ENCODE measurements around the gene CACNA1I.

The CACNA1I gene

DNA sequence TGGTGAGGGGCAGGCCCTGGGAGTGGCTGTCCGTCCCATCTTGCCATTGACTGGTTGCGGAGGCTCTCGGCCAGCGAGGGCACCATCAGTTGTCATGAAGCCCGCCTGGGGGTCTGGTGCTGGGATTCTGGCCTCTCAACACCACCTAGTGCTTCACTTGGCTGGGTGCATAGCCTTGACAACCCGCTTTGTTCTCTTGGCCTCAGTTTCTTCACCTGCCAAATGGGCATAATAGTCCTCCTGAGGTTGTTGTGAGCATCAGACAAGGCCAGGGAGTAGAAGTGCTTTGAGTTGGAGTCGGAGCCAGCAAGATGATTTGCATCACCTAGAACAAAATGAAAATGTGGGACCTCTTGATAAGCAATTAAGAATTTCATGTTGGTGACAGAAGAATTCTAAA lies 1.5 kb upstream of the CACNA1I start:
- H3K27ac ChIP-seq (ENCODE audit: low read length) = no peak overlapping the region
- peaks cover 0 to 19% of the 10 kb centered on the region in 2 donors for H3K27me3 ChIP-seq (ENCODE audit: control insufficient read depth in 1 of 2, insufficient read depth in 2 of 2, low read length in 2 of 2)
- H3K4me3 ChIP-seq (ENCODE audit: low read length in 2 of 2) = no peak overlapping the region
- no peaks in the 10 kb centered on the region for H3K9me3 ChIP-seq (ENCODE audit: control insufficient read depth in 2 of 2, low read length in 2 of 2)
- H3K36me3 ChIP-seq (ENCODE audit: control insufficient read depth in 2 of 2, insufficient read depth in 2 of 2, low read length in 2 of 2) = no peaks in the 10 kb centered on the region
- H3K9ac ChIP-seq (ENCODE audit: low read length in 2 of 2) = no peak overlapping the region
- no peaks in the 10 kb centered on the region for H3K4me1 ChIP-seq (ENCODE audit: control insufficient read depth, insufficient read depth, low read length)

DNA sequence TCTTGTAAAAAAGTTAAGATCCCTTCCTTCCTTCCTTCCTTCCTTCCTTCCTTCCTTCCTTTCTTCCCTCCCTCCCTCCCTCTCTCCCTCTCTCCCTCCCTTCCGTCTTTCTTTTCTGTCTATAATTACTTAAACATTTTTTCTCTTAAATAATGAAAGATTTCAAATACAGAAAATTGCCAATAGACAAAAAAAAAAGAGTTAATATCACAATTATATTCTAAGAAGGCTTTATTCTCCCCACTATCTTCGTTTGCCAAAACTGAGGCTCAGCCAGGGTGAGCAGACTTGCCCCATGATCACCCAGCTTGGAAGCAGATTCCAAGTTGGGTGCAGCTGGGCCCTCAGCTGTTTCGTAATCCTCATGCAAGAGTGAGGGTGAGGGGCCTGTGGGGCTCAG lies 327 bp upstream of the CACNA1I start:
- Histone ChIP-seq H3K9me3 (ENCODE audit: control insufficient read depth in 2 of 2, low read length in 2 of 2) (no peaks in the 10 kb centered on the region), H3K27me3 (ENCODE audit: control insufficient read depth in 1 of 2, insufficient read depth in 2 of 2, low read length in 2 of 2) (peaks cover 0 to 15% of the 10 kb centered on the region in 2 donors), H3K9ac (ENCODE audit: low read length in 2 of 2) (no peak overlapping the region), H3K4me1 (ENCODE audit: control insufficient read depth, insufficient read depth, low read length) (no peaks in the 10 kb centered on the region), H3K27ac (ENCODE audit: low read length) (no peak overlapping the region), H3K4me3 (ENCODE audit: low read length in 2 of 2) (no peak overlapping the region), H3K36me3 (ENCODE audit: control insufficient read depth in 2 of 2, insufficient read depth in 2 of 2, low read length in 2 of 2) (no peaks in the 10 kb centered on the region)

DNA sequence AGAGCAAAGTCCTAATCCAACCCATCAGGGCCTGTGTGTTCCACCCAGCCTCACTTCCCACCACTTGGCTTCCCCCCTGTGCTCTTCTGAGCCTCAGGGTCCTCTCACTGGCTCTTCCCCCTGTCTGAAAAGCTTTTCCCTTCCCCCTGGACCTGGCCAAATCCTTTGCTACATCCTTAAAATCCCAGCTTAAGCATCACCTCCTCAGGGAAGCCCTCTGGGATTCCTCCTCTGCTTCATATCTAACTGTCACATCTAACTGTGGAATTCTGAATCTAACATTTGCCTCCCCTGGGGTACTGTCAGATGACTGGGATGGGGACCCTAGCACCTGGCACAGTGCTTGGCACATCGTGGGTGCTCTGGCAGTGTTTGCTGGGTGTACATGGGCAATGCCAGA lies 985 bp downstream of the CACNA1I start:
- H3K9ac ChIP-seq (ENCODE audit: low read length in 2 of 2) = no peak overlapping the region
- no peak overlapping the region for H3K4me3 ChIP-seq (ENCODE audit: low read length in 2 of 2)
- no peaks in the 10 kb centered on the region for H3K36me3 ChIP-seq (ENCODE audit: control insufficient read depth in 2 of 2, insufficient read depth in 2 of 2, low read length in 2 of 2)
- no peaks in the 10 kb centered on the region for H3K9me3 ChIP-seq (ENCODE audit: control insufficient read depth in 2 of 2, low read length in 2 of 2)
- H3K27ac ChIP-seq (ENCODE audit: low read length) = no peak overlapping the region
- H3K27me3 ChIP-seq (ENCODE audit: control insufficient read depth in 1 of 2, insufficient read depth in 2 of 2, low read length in 2 of 2) = peaks cover 0 to 9% of the 10 kb centered on the region in 2 donors
- no peaks in the 10 kb centered on the region for H3K4me1 ChIP-seq (ENCODE audit: control insufficient read depth, insufficient read depth, low read length)

DNA sequence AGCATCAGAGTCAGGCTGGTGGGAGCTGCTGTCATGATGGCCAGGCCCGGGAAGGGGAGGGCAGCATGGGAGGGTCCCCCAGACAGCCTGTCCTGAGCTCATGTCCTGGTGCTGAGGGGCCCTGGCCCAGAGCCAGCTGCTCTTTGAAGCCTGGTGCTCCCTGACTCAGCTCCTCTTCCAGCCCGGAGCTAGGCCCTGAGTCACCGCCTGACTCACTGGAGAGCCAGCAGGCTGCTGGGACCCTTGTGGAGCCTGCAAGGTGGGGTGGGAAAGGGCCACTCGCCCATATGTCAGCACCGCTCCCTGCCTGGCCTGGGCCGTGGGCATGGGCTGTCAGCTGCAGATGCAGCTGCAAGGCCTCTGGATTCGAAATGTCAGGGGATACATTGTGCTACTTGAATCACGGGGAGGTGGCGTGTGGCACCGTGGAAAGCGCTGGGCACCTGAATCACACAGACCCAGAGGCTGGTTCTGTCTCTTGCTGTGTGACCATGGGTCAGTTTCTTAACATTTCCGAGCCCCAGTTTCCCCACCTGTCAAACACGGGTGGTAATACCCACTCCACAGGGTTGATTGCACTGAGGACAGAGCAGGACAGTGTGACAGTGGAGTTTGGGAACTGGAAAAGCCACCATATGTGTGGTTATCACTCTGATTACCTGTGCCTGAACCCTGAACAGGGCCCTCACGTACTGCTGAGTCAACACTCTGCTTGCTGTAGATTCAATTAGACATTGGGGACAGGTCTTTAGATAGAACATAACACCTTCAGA lies 4.4 kb downstream of the CACNA1I start:
- Histone ChIP-seq H3K9me3 (ENCODE audit: control insufficient read depth in 2 of 2, low read length in 2 of 2) (no peaks in the 10 kb centered on the region), H3K36me3 (ENCODE audit: control insufficient read depth in 2 of 2, insufficient read depth in 2 of 2, low read length in 2 of 2) (no peaks in the 10 kb centered on the region), H3K27me3 (ENCODE audit: control insufficient read depth in 1 of 2, insufficient read depth in 2 of 2, low read length in 2 of 2) (peaks cover 3 to 4% of the 10 kb centered on the region in 2 donors), H3K27ac (ENCODE audit: low read length) (no peak overlapping the region), H3K9ac (ENCODE audit: low read length in 2 of 2) (no peak overlapping the region), H3K4me3 (ENCODE audit: low read length in 2 of 2) (no peak overlapping the region), H3K4me1 (ENCODE audit: control insufficient read depth, insufficient read depth, low read length) (no peaks in the 10 kb centered on the region)

DNA sequence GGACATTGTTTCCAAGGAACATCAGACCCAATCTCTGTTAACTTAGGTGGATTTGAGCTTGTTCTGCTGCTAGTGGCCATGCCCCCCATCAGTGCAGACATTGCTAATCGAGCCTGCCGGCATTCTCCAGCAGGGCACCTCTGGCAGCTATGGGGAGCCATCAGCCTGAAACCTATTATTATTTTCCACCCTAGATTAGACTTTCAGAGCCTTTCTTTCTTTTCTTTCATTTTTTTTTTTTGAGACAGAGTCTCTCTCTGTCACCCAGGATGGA lies 4.9 kb downstream of the CACNA1I start:
- Histone ChIP-seq H3K9ac (ENCODE audit: low read length in 2 of 2) (no peak overlapping the region), H3K4me3 (ENCODE audit: low read length in 2 of 2) (no peak overlapping the region), H3K27ac (ENCODE audit: low read length) (no peak overlapping the region), H3K4me1 (ENCODE audit: control insufficient read depth, insufficient read depth, low read length) (no peaks in the 10 kb centered on the region), H3K9me3 (ENCODE audit: control insufficient read depth in 2 of 2, low read length in 2 of 2) (no peaks in the 10 kb centered on the region), H3K36me3 (ENCODE audit: control insufficient read depth in 2 of 2, insufficient read depth in 2 of 2, low read length in 2 of 2) (no peaks in the 10 kb centered on the region), H3K27me3 (ENCODE audit: control insufficient read depth in 1 of 2, insufficient read depth in 2 of 2, low read length in 2 of 2) (peaks cover 4 to 6% of the 10 kb centered on the region in 2 donors)

DNA sequence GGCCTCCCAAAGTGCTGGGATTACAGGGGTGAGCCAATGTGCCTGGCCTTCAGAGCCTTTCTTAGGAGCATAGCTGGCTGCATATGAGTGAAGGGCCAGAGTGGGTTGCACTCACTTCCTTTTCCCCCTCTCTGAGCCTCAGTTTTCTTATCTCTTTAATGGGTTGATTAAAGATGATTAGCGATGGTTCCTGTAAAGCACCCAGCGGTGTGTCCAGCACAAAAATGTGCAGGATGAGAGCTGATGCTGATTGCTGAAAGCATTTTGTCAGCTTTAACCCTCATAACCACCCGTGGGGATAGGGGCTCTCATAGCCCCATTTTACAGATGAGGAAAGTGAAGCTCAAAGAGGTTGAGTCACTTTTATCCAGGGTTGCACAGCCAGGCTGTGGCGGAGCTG lies 5.5 kb downstream of the CACNA1I start:
- no peak overlapping the region for H3K4me3 ChIP-seq (ENCODE audit: low read length in 2 of 2)
- no peak overlapping the region for H3K9ac ChIP-seq (ENCODE audit: low read length in 2 of 2)
- no peak overlapping the region for H3K27ac ChIP-seq (ENCODE audit: low read length)
- no peaks in the 10 kb centered on the region for H3K4me1 ChIP-seq (ENCODE audit: control insufficient read depth, insufficient read depth, low read length)
- H3K36me3 ChIP-seq (ENCODE audit: control insufficient read depth in 2 of 2, insufficient read depth in 2 of 2, low read length in 2 of 2) = no peaks in the 10 kb centered on the region
- no peaks in the 10 kb centered on the region for H3K9me3 ChIP-seq (ENCODE audit: control insufficient read depth in 2 of 2, low read length in 2 of 2)
- H3K27me3 ChIP-seq (ENCODE audit: control insufficient read depth in 1 of 2, insufficient read depth in 2 of 2, low read length in 2 of 2) = peaks cover 4 to 6% of the 10 kb centered on the region in 2 donors

DNA sequence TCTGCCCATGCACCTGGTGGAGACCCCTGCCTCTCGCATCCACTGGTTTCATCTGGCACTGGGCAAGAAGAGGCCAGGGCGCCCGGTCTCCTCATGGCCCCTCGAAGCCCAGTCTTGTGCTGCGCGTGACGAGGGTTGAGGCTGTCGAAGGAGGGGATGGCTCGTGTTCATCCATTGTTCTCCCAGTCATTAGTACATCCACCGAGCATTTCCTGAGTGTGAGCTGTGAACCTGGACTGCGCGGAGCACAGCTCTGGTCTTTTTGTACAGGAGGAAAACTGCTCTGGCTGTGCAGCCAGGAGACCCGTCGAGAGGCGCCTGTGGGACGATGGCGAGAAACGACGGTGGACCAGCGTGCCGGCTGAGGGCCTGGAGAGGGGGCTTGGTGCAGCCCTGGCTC lies 6.8 kb downstream of the CACNA1I start:
- Histone ChIP-seq H3K27ac (ENCODE audit: low read length) (no peak overlapping the region), H3K27me3 (ENCODE audit: control insufficient read depth in 1 of 2, insufficient read depth in 2 of 2, low read length in 2 of 2) (peaks cover 4 to 9% of the 10 kb centered on the region in 2 donors), H3K9me3 (ENCODE audit: control insufficient read depth in 2 of 2, low read length in 2 of 2) (no peaks in the 10 kb centered on the region), H3K36me3 (ENCODE audit: control insufficient read depth in 2 of 2, insufficient read depth in 2 of 2, low read length in 2 of 2) (no peaks in the 10 kb centered on the region), H3K4me3 (ENCODE audit: low read length in 2 of 2) (no peak overlapping the region), H3K9ac (ENCODE audit: low read length in 2 of 2) (no peak overlapping the region), H3K4me1 (ENCODE audit: control insufficient read depth, insufficient read depth, low read length) (no peaks in the 10 kb centered on the region)

DNA sequence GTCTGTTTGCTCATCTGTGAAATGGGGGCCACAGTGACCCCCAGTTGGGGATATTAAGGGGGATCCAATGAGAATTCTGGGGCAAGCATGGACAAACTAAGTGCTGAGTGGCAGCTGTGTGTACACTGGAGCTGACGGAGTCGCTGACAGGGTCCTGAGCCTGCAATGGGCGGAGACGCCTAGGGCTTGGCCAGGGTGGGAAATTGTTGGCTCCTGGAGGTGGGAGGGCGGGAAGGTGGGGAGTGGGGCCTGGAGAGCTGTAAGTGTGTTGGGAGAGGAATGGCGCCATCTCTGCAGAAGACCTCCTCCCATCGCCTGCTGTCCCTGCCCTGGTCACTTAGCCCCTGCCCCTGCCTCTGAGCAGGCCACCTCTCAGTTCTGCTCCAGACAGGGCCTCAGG lies 7.3 kb downstream of the CACNA1I start:
- Histone ChIP-seq H3K27me3 (ENCODE audit: control insufficient read depth in 1 of 2, insufficient read depth in 2 of 2, low read length in 2 of 2) (peaks cover 4 to 9% of the 10 kb centered on the region in 2 donors), H3K4me3 (ENCODE audit: low read length in 2 of 2) (no peak overlapping the region), H3K36me3 (ENCODE audit: control insufficient read depth in 2 of 2, insufficient read depth in 2 of 2, low read length in 2 of 2) (no peaks in the 10 kb centered on the region), H3K9me3 (ENCODE audit: control insufficient read depth in 2 of 2, low read length in 2 of 2) (no peaks in the 10 kb centered on the region), H3K4me1 (ENCODE audit: control insufficient read depth, insufficient read depth, low read length) (no peaks in the 10 kb centered on the region), H3K9ac (ENCODE audit: low read length in 2 of 2) (no peak overlapping the region), H3K27ac (ENCODE audit: low read length) (no peak overlapping the region)

DNA sequence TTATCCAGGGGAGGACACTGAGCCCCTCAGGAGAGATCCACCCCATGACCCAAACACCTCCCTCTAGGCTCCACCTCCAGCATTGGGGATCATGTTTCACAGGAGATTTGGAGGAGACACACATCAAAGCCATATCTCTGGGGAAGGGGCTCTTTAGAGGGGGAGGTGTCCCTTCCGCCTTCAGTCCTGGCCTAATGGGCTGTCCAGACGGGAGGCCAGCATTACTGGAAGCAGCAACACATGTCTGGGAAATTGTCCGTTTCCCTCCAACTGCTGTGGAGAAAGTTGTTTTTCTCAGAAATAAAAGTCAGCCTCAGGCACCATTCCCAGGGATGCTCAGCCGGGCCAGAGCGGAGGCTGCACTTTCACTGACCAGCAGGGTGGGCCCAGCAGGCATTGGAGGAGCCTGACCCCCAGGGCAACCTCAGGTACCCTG lies 9.5 kb downstream of the CACNA1I start:
- Histone ChIP-seq H3K4me1 (ENCODE audit: control insufficient read depth, insufficient read depth, low read length) (no peaks in the 10 kb centered on the region), H3K27me3 (ENCODE audit: control insufficient read depth in 1 of 2, insufficient read depth in 2 of 2, low read length in 2 of 2) (peaks cover 4 to 11% of the 10 kb centered on the region in 2 donors), H3K4me3 (ENCODE audit: low read length in 2 of 2) (no peak overlapping the region)

DNA sequence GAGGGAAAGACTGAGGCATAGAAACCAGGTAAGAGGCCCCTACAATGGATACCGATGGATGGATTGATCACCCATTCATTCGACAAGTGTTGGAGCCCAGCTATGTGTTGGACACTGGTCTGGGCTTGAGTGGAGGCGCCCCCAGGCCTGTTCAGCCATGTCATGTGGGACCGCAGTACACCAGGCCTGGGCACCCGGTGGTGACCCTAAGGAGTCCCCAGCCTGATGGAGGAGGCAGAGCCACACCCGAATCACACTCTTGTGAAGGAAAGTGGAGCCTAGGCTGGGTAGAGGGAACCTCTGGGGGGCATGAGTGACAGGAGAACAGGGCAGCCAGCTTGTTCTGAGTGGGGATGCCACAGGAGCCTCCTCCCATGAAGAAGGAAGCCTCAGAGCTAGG lies 10.2 kb downstream of the CACNA1I start:
- Histone ChIP-seq H3K27ac (ENCODE audit: low read length) (no peak overlapping the region), H3K9ac (ENCODE audit: low read length in 2 of 2) (no peak overlapping the region), H3K36me3 (ENCODE audit: control insufficient read depth in 2 of 2, insufficient read depth in 2 of 2, low read length in 2 of 2) (no peaks in the 10 kb centered on the region), H3K4me1 (ENCODE audit: control insufficient read depth, insufficient read depth, low read length) (no peaks in the 10 kb centered on the region), H3K9me3 (ENCODE audit: control insufficient read depth in 2 of 2, low read length in 2 of 2) (no peaks in the 10 kb centered on the region), H3K4me3 (ENCODE audit: low read length in 2 of 2) (no peak overlapping the region), H3K27me3 (ENCODE audit: control insufficient read depth in 1 of 2, insufficient read depth in 2 of 2, low read length in 2 of 2) (peaks cover 4 to 11% of the 10 kb centered on the region in 2 donors)

More for the DNA sequence above, 9.5 kb downstream of the CACNA1I start:
- Histone ChIP-seq H3K9me3 (ENCODE audit: control insufficient read depth in 2 of 2, low read length in 2 of 2) (no peaks in the 10 kb centered on the region), H3K36me3 (ENCODE audit: control insufficient read depth in 2 of 2, insufficient read depth in 2 of 2, low read length in 2 of 2) (no peaks in the 10 kb centered on the region), H3K27ac (ENCODE audit: low read length) (no peak overlapping the region), H3K9ac (ENCODE audit: low read length in 2 of 2) (no peak overlapping the region)

DNA sequence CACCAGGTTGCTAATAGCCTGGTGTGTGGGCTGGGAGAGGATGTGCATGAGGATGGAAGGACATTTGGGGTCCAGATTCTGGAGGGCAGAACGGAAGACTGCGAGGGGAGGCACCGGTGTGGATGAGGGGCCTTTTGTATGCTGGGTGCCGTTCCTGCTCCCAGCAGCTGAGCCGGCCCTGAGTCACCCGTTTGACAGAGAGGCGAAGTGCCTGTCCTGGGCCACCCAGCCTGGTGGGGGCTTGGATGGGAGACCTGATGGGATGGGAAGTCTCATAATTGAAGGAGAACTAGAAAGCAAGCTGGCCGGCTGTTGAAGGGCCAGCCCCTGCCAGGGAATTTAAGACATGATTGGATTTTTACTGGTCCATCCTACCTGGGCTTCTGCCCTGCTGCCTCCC lies 10.8 kb downstream of the CACNA1I start:
- no peaks in the 10 kb centered on the region for H3K36me3 ChIP-seq (ENCODE audit: control insufficient read depth in 2 of 2, insufficient read depth in 2 of 2, low read length in 2 of 2)
- no peak overlapping the region for H3K27ac ChIP-seq (ENCODE audit: low read length)
- H3K9ac ChIP-seq (ENCODE audit: low read length in 2 of 2) = no peak overlapping the region
- H3K9me3 ChIP-seq (ENCODE audit: control insufficient read depth in 2 of 2, low read length in 2 of 2) = no peaks in the 10 kb centered on the region
- peaks cover 4 to 11% of the 10 kb centered on the region in 2 donors for H3K27me3 ChIP-seq (ENCODE audit: control insufficient read depth in 1 of 2, insufficient read depth in 2 of 2, low read length in 2 of 2)
- no peaks in the 10 kb centered on the region for H3K4me1 ChIP-seq (ENCODE audit: control insufficient read depth, insufficient read depth, low read length)
- H3K4me3 ChIP-seq (ENCODE audit: low read length in 2 of 2) = no peak overlapping the region

All from stomach smooth muscle (tissue), 2 donors.